Vagina (tissue), 2 donors: Measurements from ENCODE around the gene FOCAD. TPM values are rescaled to one million over a fixed set of nuclear protein-coding genes. Genes with fewer than 3 reads are reported as not detected.
"Not testable (repeated sequence)": the region's sequence is repeated elsewhere in the genome, so short reads cannot be mapped to it uniquely, and the experiment has no call there.

Experiments
- DNase-seq, 2 donors: peaks; one replicate each; pipeline ENCODE4 v3.0.0-alpha.2; 2017; ENCODE audit errors: extremely low spot score in 2 of 2
- H3K27ac ChIP-seq: fragments of 200-600 bp; sonication (generic); one replicate; pipeline ENCODE4 v1.5.1; 2019
- H3K27me3 ChIP-seq: fragments of 200-600 bp; sonication (generic); one replicate; pipeline ENCODE4 v1.5.1; 2019
- H3K36me3 ChIP-seq, 2 donors: fragments of 200-600 bp; sonication (generic); one replicate each; pipeline ENCODE4 v1.5.1; 2017 to 2019
- H3K4me1 ChIP-seq: fragments of 200-600 bp; sonication (generic); one replicate; pipeline ENCODE4 v1.5.1; 2019
- H3K4me3 ChIP-seq, 2 donors: fragments of 200-600 bp; sonication (generic); 1 replicate in 1 of 2; 2 replicates in 1 of 2; pipeline ENCODE4 v1.5.1; 2016 to 2019
- H3K9me3 ChIP-seq: fragments of 200-600 bp; sonication (generic); one replicate; pipeline ENCODE4 v1.5.1; 2019
- POLR2A ChIP-seq, 2 donors: fragments of 450-650 bp; IDR thresholded peaks; one replicate each; pipeline ENCODE4 v1.6.1; 2017; ENCODE audit warnings: antibody characterized with exemption in 2 of 2, mild to moderate bottlenecking in 2 of 2, moderate library complexity in 2 of 2
- POLR2AphosphoS5 ChIP-seq, 2 donors: sonication (generic); formaldehyde crosslinking; IDR thresholded peaks; one replicate each; pipeline ENCODE4 v1.9.0; 2017; ENCODE audit warnings: antibody characterized with exemption in 2 of 2, mild to moderate bottlenecking in 2 of 2, low read depth in 1 of 2; ENCODE audit not compliant: insufficient read depth in 1 of 2
- intact Hi-C: fragments of 100-400 bp; cut with DNase I; formaldehyde crosslinking; loops from one replicate; pipeline ENCODE4 v1.15.1; 2023
- total RNA-seq: library from RNA; depleted of rRNA; stranded (reverse); fragments of >200 nt; gene quantifications from one replicate; pipeline ENCODE4 v1.2.3, GENCODE V29; 2016
- TF ChIP-seq, protein P1 (sequence below), 3 experiments: fragments of 450-650 bp in 2 of 3; fragments of 200-600 bp in 1 of 3; sonication (generic) in 1 of 3; IDR thresholded peaks; one replicate each; pipeline ENCODE4 v1.5.1; 2017 to 2019; ENCODE audit warnings: antibody characterized with exemption in 3 of 3, mild to moderate bottlenecking in 2 of 3, moderate library complexity in 2 of 3

The FOCAD gene
- total RNA-seq, 1 donor from 2014 or later: 39.8 TPM

GRCh38 chr9:20671635-20672034 is 12.4 kb upstream of the FOCAD start:
- Histone ChIP-seq H3K4me1 (no peaks in the 10 kb centered on the region), H3K27ac (no peak overlapping the region), H3K4me3 (no peak overlapping the region), H3K36me3 (no peaks in the 10 kb centered on the region), H3K27me3 (no peaks in the 10 kb centered on the region), H3K9me3 (no peaks in the 10 kb centered on the region)
- no peak for DNase-seq
- TF ChIP-seq POLR2AphosphoS5 (IDR thresholded peaks at IDR 0.05; ENCODE audit: insufficient read depth in 1 of 2, low read depth in 1 of 2) (no peak), POLR2A (IDR thresholded peaks at IDR 0.05) (no peak)
- TF ChIP-seq, protein P1, sequence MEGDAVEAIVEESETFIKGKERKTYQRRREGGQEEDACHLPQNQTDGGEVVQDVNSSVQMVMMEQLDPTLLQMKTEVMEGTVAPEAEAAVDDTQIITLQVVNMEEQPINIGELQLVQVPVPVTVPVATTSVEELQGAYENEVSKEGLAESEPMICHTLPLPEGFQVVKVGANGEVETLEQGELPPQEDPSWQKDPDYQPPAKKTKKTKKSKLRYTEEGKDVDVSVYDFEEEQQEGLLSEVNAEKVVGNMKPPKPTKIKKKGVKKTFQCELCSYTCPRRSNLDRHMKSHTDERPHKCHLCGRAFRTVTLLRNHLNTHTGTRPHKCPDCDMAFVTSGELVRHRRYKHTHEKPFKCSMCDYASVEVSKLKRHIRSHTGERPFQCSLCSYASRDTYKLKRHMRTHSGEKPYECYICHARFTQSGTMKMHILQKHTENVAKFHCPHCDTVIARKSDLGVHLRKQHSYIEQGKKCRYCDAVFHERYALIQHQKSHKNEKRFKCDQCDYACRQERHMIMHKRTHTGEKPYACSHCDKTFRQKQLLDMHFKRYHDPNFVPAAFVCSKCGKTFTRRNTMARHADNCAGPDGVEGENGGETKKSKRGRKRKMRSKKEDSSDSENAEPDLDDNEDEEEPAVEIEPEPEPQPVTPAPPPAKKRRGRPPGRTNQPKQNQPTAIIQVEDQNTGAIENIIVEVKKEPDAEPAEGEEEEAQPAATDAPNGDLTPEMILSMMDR (IDR thresholded peaks at IDR 0.05): no peak
- intact Hi-C loops: no loop called here

- H3K27ac ChIP-seq, H3K9me3 ChIP-seq, intact Hi-C loops, DNase-seq, H3K36me3 ChIP-seq, H3K4me1 ChIP-seq, H3K27me3 ChIP-seq, H3K4me3 ChIP-seq: not testable (repeated sequence)
Observed at GRCh38 chr9:20673537-20673936, 10.5 kb upstream of the FOCAD start.

DNA sequence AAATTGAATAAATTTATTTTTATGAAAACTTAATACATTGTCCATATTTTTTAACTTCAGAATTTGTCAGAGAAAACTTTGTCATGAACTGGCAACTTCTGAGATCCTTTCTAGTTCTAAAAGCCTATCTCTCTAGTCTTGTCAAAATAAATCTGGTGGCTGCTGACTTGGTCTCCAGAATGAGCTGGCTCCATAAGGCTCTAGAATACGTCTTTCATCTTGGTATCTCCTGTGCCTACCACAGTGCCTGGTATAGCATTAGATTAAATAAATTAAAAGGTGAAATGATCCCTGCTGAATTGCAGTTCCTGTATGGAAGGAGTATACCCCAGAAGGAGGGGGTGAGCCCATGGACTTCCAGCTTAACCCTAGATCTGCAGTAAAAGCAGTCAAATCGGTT is 2.6 kb upstream of the FOCAD start:
- DNase-seq: no peak
- Histone ChIP-seq H3K4me1 (peaks cover 26% of the 10 kb centered on the region), H3K27ac (no peak overlapping the region), H3K36me3 (no peaks in the 10 kb centered on the region), H3K9me3 (no peaks in the 10 kb centered on the region), H3K4me3 (no peak overlapping the region), H3K27me3 (no peaks in the 10 kb centered on the region)
- intact Hi-C loops: loop anchor here (10.0 kb wide), 1 partner anchor 57 kb away; the partner anchor contains the start of gene MLLT3
- no peak for TF ChIP-seq POLR2AphosphoS5 (IDR thresholded peaks at IDR 0.05; ENCODE audit: insufficient read depth in 1 of 2, low read depth in 1 of 2)
- TF ChIP-seq POLR2A (IDR thresholded peaks at IDR 0.05): no peak
- TF ChIP-seq, protein P1 (IDR thresholded peaks at IDR 0.05): no peak

DNA sequence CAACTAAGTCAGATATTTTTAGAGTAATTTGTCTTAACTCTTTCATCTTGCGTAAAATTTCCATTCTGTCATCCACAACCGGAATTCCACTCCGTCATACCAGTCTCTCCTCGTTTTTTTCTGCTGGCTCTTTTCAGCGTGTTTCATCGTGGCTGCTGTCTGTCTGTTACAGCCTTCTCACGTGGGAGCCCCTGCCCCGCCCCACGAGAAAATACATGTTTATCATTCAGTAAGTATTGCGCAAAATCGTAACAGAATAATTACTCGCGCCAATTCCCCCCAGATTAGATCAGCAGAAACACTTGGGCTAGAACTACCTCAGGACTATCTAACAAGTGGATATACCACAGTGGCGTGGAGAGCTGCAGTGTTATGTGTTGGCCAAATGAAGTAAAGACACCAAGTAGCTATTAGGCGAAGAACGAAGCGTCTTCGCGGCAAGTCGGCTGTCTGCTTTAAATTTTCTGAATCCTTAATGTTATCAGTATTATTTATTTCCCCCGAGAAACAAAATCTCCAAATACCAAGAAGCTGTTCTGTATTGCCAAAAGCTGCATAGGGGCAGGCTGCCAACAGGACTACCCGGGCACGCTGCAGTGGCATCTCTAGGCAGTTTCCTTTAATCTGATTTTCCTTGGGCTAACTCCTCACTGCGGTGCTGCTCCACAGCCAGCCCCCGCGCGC is 566 bp upstream of the FOCAD start:
- H3K36me3 ChIP-seq: no peaks in the 10 kb centered on the region
- intact Hi-C loops: loop anchor here (10.0 kb wide), 1 partner anchor 59 kb away; the partner anchor contains the start of gene MLLT3
- no peaks in the 10 kb centered on the region for H3K27me3 ChIP-seq
- no peaks in the 10 kb centered on the region for H3K9me3 ChIP-seq
- no peak for TF ChIP-seq POLR2A (IDR thresholded peaks at IDR 0.05)
- peak in 1 of 2 donors; percentile 34 for TF ChIP-seq POLR2AphosphoS5 (IDR thresholded peaks at IDR 0.05; ENCODE audit: insufficient read depth in 1 of 2, low read depth in 1 of 2)
- DNase-seq: peak in 1 of 2 donors; percentile 93
- peak overlapping the region; percentile 85 to 91 for H3K4me3 ChIP-seq
- H3K4me1 ChIP-seq: peaks cover 26% of the 10 kb centered on the region
- H3K27ac ChIP-seq: peak overlapping the region; percentile 95

GRCh38 chr9:20684875-20685696 is 1.0 kb downstream of the FOCAD start:
- no peak for DNase-seq
- Histone ChIP-seq H3K27me3 (no peaks in the 10 kb centered on the region), H3K9me3 (no peaks in the 10 kb centered on the region), H3K27ac (peak overlapping the region; percentile 95), H3K4me3 (peak overlapping the region; percentile 85 to 91), H3K36me3 (no peaks in the 10 kb centered on the region), H3K4me1 (peaks cover 26% of the 10 kb centered on the region)
- TF ChIP-seq POLR2A (IDR thresholded peaks at IDR 0.05) (no peak), POLR2AphosphoS5 (IDR thresholded peaks at IDR 0.05; ENCODE audit: insufficient read depth in 1 of 2, low read depth in 1 of 2) (peak in 1 of 2 donors; percentile 41)
- intact Hi-C loops: loop anchor here (10.0 kb wide), 1 partner anchor 60 kb away; the partner anchor contains the start of gene MLLT3

DNA sequence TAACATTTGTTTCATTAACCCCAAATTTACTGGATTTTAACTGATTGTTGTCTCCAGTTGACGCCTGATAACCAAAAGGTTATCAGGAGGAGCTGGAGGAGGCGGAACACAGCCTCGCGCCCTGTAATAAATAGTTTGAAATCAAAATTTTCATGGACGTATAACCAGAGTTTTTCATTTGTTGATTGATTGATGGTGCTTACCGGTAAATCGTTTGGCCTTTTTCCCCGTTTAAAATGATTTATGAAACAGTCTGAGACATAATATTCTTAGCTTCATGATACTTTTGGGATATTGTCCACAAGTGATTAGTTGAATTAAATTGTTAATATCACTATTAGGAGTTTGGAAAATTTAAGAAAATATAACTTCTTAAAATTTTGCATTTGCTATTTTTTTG is 1.7 kb downstream of the FOCAD start:
- peaks cover 26% of the 10 kb centered on the region for H3K4me1 ChIP-seq
- TF ChIP-seq POLR2AphosphoS5 (IDR thresholded peaks at IDR 0.05; ENCODE audit: insufficient read depth in 1 of 2, low read depth in 1 of 2) (no peak), POLR2A (IDR thresholded peaks at IDR 0.05) (no peak)
- TF ChIP-seq, protein P1 (IDR thresholded peaks at IDR 0.05): no peak
- H3K27me3 ChIP-seq: no peaks in the 10 kb centered on the region
- no peaks in the 10 kb centered on the region for H3K9me3 ChIP-seq
- no peak overlapping the region for H3K4me3 ChIP-seq
- H3K27ac ChIP-seq: peak overlapping the region; percentile 95
- DNase-seq: no peak
- intact Hi-C loops: loop anchor here (10.0 kb wide), 1 partner anchor 61 kb away; the partner anchor contains the start of gene MLLT3
- H3K36me3 ChIP-seq: no peaks in the 10 kb centered on the region
